GM23338 (cell line): ENCODE measurements around the gene DAB1. TPM values are rescaled to one million over a fixed set of nuclear protein-coding genes. Genes with fewer than 3 reads are reported as not detected.

Source experiments
- ATAC-seq: fragments of 200-7000 bp; cut with Tn5 transposase; 3 replicates; pipeline ENCODE4 v1.9.1; 2020
- DNase-seq: peaks from one replicate; pipeline ENCODE4 v3.0.0-alpha.2; 2015; ENCODE audit warnings: low spot score
- H2AFZ ChIP-seq: fragments of 200-600 bp; sonication (generic); 2 replicates; pipeline ENCODE4 v1.8.0; 2016; ENCODE audit warnings: antibody characterized with exemption, mild to moderate bottlenecking, moderate library complexity
- H3F3A ChIP-seq: fragments of 200-600 bp; sonication (generic); replicated peaks from 2 replicates; pipeline ENCODE4 v1.8.0; 2017; ENCODE audit warnings: antibody characterized with exemption, mixed run types, low read depth
- H3K27ac ChIP-seq: fragments of 200-600 bp; sonication (generic); 2 replicates; pipeline ENCODE4 v1.6.1; 2016; ENCODE audit warnings: low read depth
- H3K27me3 ChIP-seq: fragments of 200-600 bp; sonication (generic); 2 replicates; pipeline ENCODE4 v1.8.0; 2016; ENCODE audit warnings: mild to moderate bottlenecking, mixed run types, moderate library complexity; ENCODE audit not compliant: insufficient read depth
- H3K36me3 ChIP-seq: fragments of 200-600 bp; sonication (generic); 2 replicates; pipeline ENCODE4 v1.8.0; 2016; ENCODE audit warnings: mild to moderate bottlenecking; ENCODE audit not compliant: insufficient read depth
- H3K4me1 ChIP-seq: fragments of 200-600 bp; sonication (generic); 2 replicates; pipeline ENCODE4 v1.8.0; 2016; ENCODE audit warnings: mild to moderate bottlenecking, moderate library complexity; ENCODE audit not compliant: insufficient read depth
- H3K4me2 ChIP-seq: fragments of 200-600 bp; sonication (generic); 2 replicates; pipeline ENCODE4 v1.7.1; 2017; ENCODE audit warnings: mixed run types
- H3K4me3 ChIP-seq: fragments of 200-600 bp; sonication (generic); 2 replicates; pipeline ENCODE4 v1.6.1; 2016; ENCODE audit warnings: mixed run types
- H3K79me2 ChIP-seq: fragments of 200-600 bp; sonication (generic); replicated peaks from 2 replicates; pipeline ENCODE4 v1.8.0; 2017; ENCODE audit warnings: mild to moderate bottlenecking; ENCODE audit not compliant: insufficient read depth
- H3K9me2 ChIP-seq: fragments of 200-600 bp; sonication (generic); 2 replicates; pipeline ENCODE4 v1.8.0; 2017; ENCODE audit not compliant: insufficient read depth
- H4K20me1 ChIP-seq: fragments of 200-600 bp; sonication (generic); replicated peaks from 2 replicates; pipeline ENCODE4 v1.8.0; 2017; ENCODE audit warnings: mild to moderate bottlenecking; ENCODE audit not compliant: insufficient read depth
- H3K27ac Mint-ChIP-seq: 2 replicates; pipeline ENCODE4 v1.8.0; 2020; ENCODE audit warnings: inconsistent platforms, mild to moderate bottlenecking, moderate library complexity, mixed read lengths
- H3K27me3 Mint-ChIP-seq: 3 replicates; pipeline ENCODE4 v1.8.0; 2022; ENCODE audit warnings: low read depth, mild to moderate bottlenecking, moderate library complexity, mixed read lengths, inconsistent platforms; ENCODE audit not compliant: insufficient read depth, poor library complexity
- H3K36me3 Mint-ChIP-seq: 3 replicates; pipeline ENCODE4 v1.8.0; 2021; ENCODE audit warnings: low read depth, mild to moderate bottlenecking, inconsistent platforms, moderate library complexity, mixed read lengths
- H3K4me1 Mint-ChIP-seq: 3 replicates; pipeline ENCODE4 v1.8.0; 2020; ENCODE audit warnings: mild to moderate bottlenecking, inconsistent platforms, mixed read lengths
- H3K4me3 Mint-ChIP-seq: 3 replicates; pipeline ENCODE4 v1.8.0; 2021; ENCODE audit warnings: moderate library complexity, mild to moderate bottlenecking, inconsistent platforms, mixed read lengths
- H3K9me3 Mint-ChIP-seq: 3 replicates; pipeline ENCODE4 v1.8.0; 2020; ENCODE audit warnings: moderate library complexity, mild to moderate bottlenecking, inconsistent platforms, mixed read lengths
- CREB1 ChIP-seq: fragments of 250-450 bp; sonication (Bioruptor Pico); IDR thresholded peaks from 2 replicates; pipeline ENCODE4 v1.5.0; 2020; ENCODE audit warnings: low read depth, mild to moderate bottlenecking, moderate library complexity
- EZH2 ChIP-seq: fragments of 200-600 bp; sonication (generic); IDR thresholded peaks from one replicate; pipeline ENCODE4 v1.8.0; 2017; ENCODE audit warnings: antibody characterized with exemption, mild to moderate bottlenecking, low read depth; ENCODE audit not compliant: unreplicated experiment
- JUNB ChIP-seq: IDR thresholded peaks from one replicate; pipeline ENCODE4 v1.6.1; 2016; ENCODE audit warnings: antibody characterized with exemption; ENCODE audit not compliant: unreplicated experiment
- STAT1 ChIP-seq: IDR thresholded peaks from one replicate; pipeline ENCODE4 v1.6.1; 2016; ENCODE audit warnings: antibody characterized with exemption; ENCODE audit not compliant: unreplicated experiment
- ZNF114 ChIP-seq: fragments of 250-450 bp; sonication (Bioruptor Pico); IDR thresholded peaks from 2 replicates; pipeline ENCODE4 v1.5.0; 2020; ENCODE audit warnings: mild to moderate bottlenecking, moderate library complexity
- ZNF462 ChIP-seq: fragments of 250-450 bp; sonication (Bioruptor Pico); IDR thresholded peaks from 2 replicates; pipeline ENCODE4 v1.5.0; 2020; ENCODE audit warnings: mild to moderate bottlenecking, moderate library complexity
- polyA plus RNA-seq: library from polyadenylated mRNA; unstranded; fragments of >200 nt; fragmentation: Nextera tagmentation; extraction: Ambion mirVana; gene quantifications from 2 replicates; pipeline ENCODE4 v1.2.1, GENCODE V29; 2016
- total RNA-seq: library from RNA; depleted of rRNA; stranded (reverse); fragments of >200 nt; shearing (Covaris generic); gene quantifications from 2 replicates; pipeline ENCODE4 v1.2.3, GENCODE V29; 2014

DAB1 gene
- total and polyA plus RNA-seq, 2 experiments from 2014 or later, result 12.8 to 14.5 TPM

DNA sequence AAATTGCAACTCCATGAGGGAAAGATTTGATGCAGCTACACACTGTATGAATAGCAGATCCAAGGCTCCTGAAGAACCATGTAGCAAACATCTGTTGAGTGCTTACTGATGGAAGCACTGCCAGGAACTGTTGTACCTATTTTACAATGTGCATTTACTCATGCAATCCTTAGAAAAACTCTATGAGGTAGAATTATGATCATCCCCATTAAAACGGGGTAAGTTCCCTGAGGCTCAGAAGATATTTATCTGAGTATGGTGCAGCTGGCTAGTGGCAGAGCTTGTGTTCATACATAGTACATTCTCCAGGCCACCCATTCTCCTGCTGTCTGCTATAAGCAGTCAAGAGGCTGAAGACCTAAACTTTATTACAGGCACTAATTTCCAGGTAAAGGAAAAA is 403.6 kb downstream of the DAB1 start:
- no peaks in the 10 kb centered on the region for H3F3A ChIP-seq
- Mint-ChIP-seq H3K4me3 (no peak overlapping the region), H3K9me3 (peaks cover 2% of the 10 kb centered on the region; the same call in 1 of the 3 replicates), H3K27ac (no peak overlapping the region), H3K27me3 (peaks cover 1% of the 10 kb centered on the region), H3K36me3 (no peaks in the 10 kb centered on the region), H3K4me1 (peaks cover 21% of the 10 kb centered on the region)
- no peak overlapping the region for H3K4me2 ChIP-seq
- no peak for ATAC-seq
- no peaks in the 10 kb centered on the region for H3K4me1 ChIP-seq
- no peak overlapping the region for H2AFZ ChIP-seq
- no peaks in the 10 kb centered on the region for H3K27me3 ChIP-seq
- H3K27ac ChIP-seq, result no peak overlapping the region
- H3K79me2 ChIP-seq, result no peaks in the 10 kb centered on the region
- no peak overlapping the region for H3K4me3 ChIP-seq
- no peaks in the 10 kb centered on the region; the same call in 1 of the 2 replicates for H4K20me1 ChIP-seq
- no peak for DNase-seq
- H3K36me3 ChIP-seq, result no peaks in the 10 kb centered on the region
- no peaks in the 10 kb centered on the region for H3K9me2 ChIP-seq
- TF ChIP-seq EZH2, result no peak
- no peak for TF ChIP-seq ZNF462 (CRISPR knock-in tag)

DNA sequence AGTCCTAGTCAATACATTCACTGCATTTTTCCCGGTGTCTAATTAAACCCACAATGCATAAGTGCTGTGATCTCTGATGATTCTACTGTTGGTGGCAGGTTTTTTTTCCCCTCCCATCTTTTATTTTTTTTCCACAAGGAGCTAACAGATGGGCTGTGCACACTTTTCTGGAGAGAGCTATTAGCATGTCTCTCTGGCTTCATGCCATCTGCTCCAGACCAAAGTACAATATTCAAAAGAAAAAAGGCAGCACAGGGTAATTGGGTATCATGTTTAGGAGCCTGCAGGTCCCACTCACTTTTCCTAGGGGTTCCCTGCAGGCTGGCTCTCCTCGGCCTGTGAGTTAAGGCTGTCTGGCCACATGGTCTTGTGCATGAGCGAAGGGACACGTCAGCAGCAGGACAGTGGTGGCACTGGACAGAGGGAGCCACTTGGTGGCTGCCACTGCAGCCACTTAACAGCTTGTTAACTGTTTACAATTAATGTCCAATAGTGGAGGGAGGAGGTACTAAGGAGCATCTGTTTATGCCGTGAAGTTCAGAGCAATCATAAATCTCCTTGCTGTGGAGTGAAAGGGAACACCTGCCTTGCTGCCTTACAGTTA is 404.5 kb downstream of the DAB1 start:
- H3K27ac Mint-ChIP-seq, result no peak overlapping the region
- no peak for DNase-seq
- H3K4me1 Mint-ChIP-seq, result peaks cover 18% of the 10 kb centered on the region
- Histone ChIP-seq H2AFZ (no peak overlapping the region), H3K9me2 (no peaks in the 10 kb centered on the region), H3K4me2 (no peak overlapping the region), H3K79me2 (no peaks in the 10 kb centered on the region), H3K4me3 (no peak overlapping the region), H4K20me1 (no peaks in the 10 kb centered on the region; the same call in 1 of the 2 replicates), H3K36me3 (no peaks in the 10 kb centered on the region), H3F3A (no peaks in the 10 kb centered on the region), H3K4me1 (no peaks in the 10 kb centered on the region), H3K27me3 (no peaks in the 10 kb centered on the region), H3K27ac (no peak overlapping the region)
- H3K36me3 Mint-ChIP-seq, result no peaks in the 10 kb centered on the region
- no peak for ATAC-seq
- H3K9me3 Mint-ChIP-seq, result no peaks in the 10 kb centered on the region
- peaks cover 4% of the 10 kb centered on the region for H3K27me3 Mint-ChIP-seq
- H3K4me3 Mint-ChIP-seq, result no peak overlapping the region
- TF ChIP-seq ZNF114 (CRISPR knock-in tag), result no peak
- TF ChIP-seq EZH2, result no peak
- TF ChIP-seq ZNF462 (CRISPR knock-in tag), result no peak
- no peak for TF ChIP-seq STAT1
- TF ChIP-seq JUNB, result no peak
- TF ChIP-seq CREB1 (CRISPR knock-in tag), result no peak
